Measurements from ENCODE around the gene ITPR1. TPM values are rescaled to one million over a fixed set of nuclear protein-coding genes. Genes with fewer than 3 reads are reported as not detected.

The ITPR1 gene
- total RNA-seq, 1 donor from 2014 or later, result 53.1 TPM

GRCh38 chr3:4613366-4613765, 120.2 kb downstream of the ITPR1 start:
- no peak for TF ChIP-seq CTCF (IDR thresholded peaks at IDR 0.05; ENCODE audit: unreplicated experiment)
- peaks cover 8% of the 10 kb centered on the region for H3K36me3 Mint-ChIP-seq (ENCODE audit: low read depth, unreplicated experiment)
- no peak for DNase-seq (ENCODE audit: low spot score)
- no peak overlapping the region for H3K27ac Mint-ChIP-seq (ENCODE audit: unreplicated experiment)
- H3K27me3 Mint-ChIP-seq (ENCODE audit: unreplicated experiment), result peaks cover 4% of the 10 kb centered on the region
- no peak overlapping the region for H3K4me3 Mint-ChIP-seq (ENCODE audit: unreplicated experiment)
- H3K4me1 Mint-ChIP-seq (ENCODE audit: unreplicated experiment), result peaks cover 10% of the 10 kb centered on the region
- no peaks in the 10 kb centered on the region for H3K9me3 Mint-ChIP-seq (ENCODE audit: unreplicated experiment)

- peaks cover 8% of the 10 kb centered on the region for H3K36me3 Mint-ChIP-seq (ENCODE audit: low read depth, unreplicated experiment)
Observed at GRCh38 chr3:4614070-4614469, 120.9 kb downstream of the ITPR1 start.

GRCh38 chr3:4614927-4615326, 121.8 kb downstream of the ITPR1 start:
- Mint-ChIP-seq H3K36me3 (ENCODE audit: low read depth, unreplicated experiment) (peaks cover 4% of the 10 kb centered on the region), H3K9me3 (ENCODE audit: unreplicated experiment) (no peaks in the 10 kb centered on the region), H3K4me1 (ENCODE audit: unreplicated experiment) (peaks cover 5% of the 10 kb centered on the region), H3K27ac (ENCODE audit: unreplicated experiment) (no peak overlapping the region), H3K27me3 (ENCODE audit: unreplicated experiment) (peaks cover 4% of the 10 kb centered on the region), H3K4me3 (ENCODE audit: unreplicated experiment) (no peak overlapping the region)
- DNase-seq (ENCODE audit: low spot score), result no peak
- no peak for TF ChIP-seq CTCF (IDR thresholded peaks at IDR 0.05; ENCODE audit: unreplicated experiment)

More at GRCh38 chr3:4614070-4614469, 120.9 kb downstream of the ITPR1 start:
- no peak for DNase-seq (ENCODE audit: low spot score)
- Mint-ChIP-seq H3K4me3 (ENCODE audit: unreplicated experiment) (no peak overlapping the region), H3K4me1 (ENCODE audit: unreplicated experiment) (peaks cover 10% of the 10 kb centered on the region), H3K27ac (ENCODE audit: unreplicated experiment) (no peak overlapping the region), H3K27me3 (ENCODE audit: unreplicated experiment) (peaks cover 4% of the 10 kb centered on the region), H3K9me3 (ENCODE audit: unreplicated experiment) (no peaks in the 10 kb centered on the region)
- no peak for TF ChIP-seq CTCF (IDR thresholded peaks at IDR 0.05; ENCODE audit: unreplicated experiment)

GRCh38 chr3:4615750-4616149, 122.6 kb downstream of the ITPR1 start:
- DNase-seq (ENCODE audit: low spot score), result no peak
- H3K4me3 Mint-ChIP-seq (ENCODE audit: unreplicated experiment), result no peak overlapping the region
- TF ChIP-seq CTCF (IDR thresholded peaks at IDR 0.05; ENCODE audit: unreplicated experiment), result no peak
- H3K9me3 Mint-ChIP-seq (ENCODE audit: unreplicated experiment), result no peaks in the 10 kb centered on the region
- peaks cover 4% of the 10 kb centered on the region for H3K27me3 Mint-ChIP-seq (ENCODE audit: unreplicated experiment)
- H3K4me1 Mint-ChIP-seq (ENCODE audit: unreplicated experiment), result no peaks in the 10 kb centered on the region
- H3K27ac Mint-ChIP-seq (ENCODE audit: unreplicated experiment), result no peak overlapping the region
- peaks cover under 1% of the 10 kb centered on the region for H3K36me3 Mint-ChIP-seq (ENCODE audit: low read depth, unreplicated experiment)

GRCh38 chr3:4623421-4623999, 130.4 kb downstream of the ITPR1 start:
- Mint-ChIP-seq H3K4me1 (ENCODE audit: unreplicated experiment) (no peaks in the 10 kb centered on the region), H3K9me3 (ENCODE audit: unreplicated experiment) (no peaks in the 10 kb centered on the region)

More at GRCh38 chr3:4623421-4623999, 130.4 kb downstream of the ITPR1 start:
- TF ChIP-seq CTCF (IDR thresholded peaks at IDR 0.05; ENCODE audit: unreplicated experiment), result no peak
- no peak for DNase-seq (ENCODE audit: low spot score)
- Mint-ChIP-seq H3K27me3 (ENCODE audit: unreplicated experiment) (peaks cover 5% of the 10 kb centered on the region), H3K27ac (ENCODE audit: unreplicated experiment) (no peak overlapping the region), H3K4me3 (ENCODE audit: unreplicated experiment) (no peak overlapping the region), H3K36me3 (ENCODE audit: low read depth, unreplicated experiment) (peaks cover 12% of the 10 kb centered on the region)
